HepG2 (cell line): ENCODE data around the gene POLE. TPM values are rescaled to one million over a fixed set of nuclear protein-coding genes. Genes with fewer than 3 reads are reported as not detected.

Source experiments
- ATAC-seq: fragments of 200-7000 bp; cut with Tn5 transposase; 3 replicates; pipeline ENCODE4 v1.9.1; 2020; ENCODE audit warnings: mild to moderate bottlenecking, moderate library complexity
- BruUV-seq: library from RNA; stranded (reverse); fragments of 400-500 nt; replicated peaks from 2 replicates; lab custom pipeline; 2021; lab: Mats Ljungman, UMichigan
- CTCF ChIA-PET: fragments of 300-600 bp; formaldehyde crosslinking; extraction: SDS; loops from one replicate; lab custom pipeline; 2021; ENCODE audit warnings: low total read pairs, inconsistent platforms, low intra/inter-chr PET ratio; lab: Yijun Ruan, JAX
- POLR2A ChIA-PET: fragments of 350-600 bp; sonication (Branson Sonifier 250); formaldehyde crosslinking; loops from one replicate; lab custom pipeline; 2020; ENCODE audit warnings: antibody characterized with exemption, inconsistent platforms; lab: Yijun Ruan, JAX
- DNase-seq: peaks from one replicate; pipeline ENCODE4 v3.0.0-alpha.2; 2015; ENCODE audit warnings: low spot score
- FAIRE-seq: peaks from 3 replicates; lab custom pipeline; 2011; peaks lifted over from hg19 to GRCh38; lab: Jason Lieb, UNC
- H2AFZ ChIP-seq: one replicate; pipeline ENCODE4 v1.6.1; 2011; ENCODE audit warnings: low read length, inconsistent platforms
- H3K27ac ChIP-seq: fragments of 300-600 bp; 3 replicates; pipeline ENCODE4 v1.8.0; 2011; ENCODE audit warnings: mixed run types, mild to moderate bottlenecking, mixed read lengths, low read length, inconsistent platforms; ENCODE audit not compliant: insufficient read depth; ENCODE audit errors: extremely low read length
- H3K27me3 ChIP-seq, 2 experiments: fragments of 200-600 bp in 1 of 2; 2 replicates in 1 of 2; 3 replicates in 1 of 2; pipeline versions ENCODE4 v1.6.0 to v1.8.0; 2011; ENCODE audit warnings: low read length in 2 of 2, mild to moderate bottlenecking in 2 of 2, moderate library complexity in 2 of 2, inconsistent platforms in 1 of 2; ENCODE audit not compliant: insufficient read depth in 2 of 2, control insufficient read depth in 1 of 2
- H3K36me3 ChIP-seq, 2 experiments: fragments of 200-600 bp in 1 of 2; replicated peaks in 1 of 2; 2 replicates in 1 of 2; 3 replicates in 1 of 2; pipeline versions ENCODE4 v1.5.1 to v1.8.0; 2011; ENCODE audit warnings: low read length in 2 of 2, inconsistent platforms in 1 of 2; ENCODE audit not compliant: insufficient read depth in 2 of 2, control insufficient read depth in 1 of 2
- H3K4me1 ChIP-seq: 2 replicates; pipeline ENCODE4 v1.5.1; 2012; ENCODE audit warnings: low read length, inconsistent platforms; ENCODE audit not compliant: insufficient read depth
- H3K4me2 ChIP-seq: 2 replicates; pipeline ENCODE4 v1.6.0; 2011; ENCODE audit warnings: low read depth, low read length, inconsistent platforms
- H3K4me3 ChIP-seq, 3 experiments: fragments of 200-600 bp in 1 of 3; sonication (generic), shearing (Covaris generic) in 1 of 3; replicated peaks in 1 of 3; 2 replicates each; pipeline ENCODE4 v1.5.1; 2011 to 2016; ENCODE audit warnings: low read length in 3 of 3, inconsistent platforms in 2 of 3, low read depth in 2 of 3, mild to moderate bottlenecking in 2 of 3, control low read depth in 1 of 3, mixed read lengths in 1 of 3; ENCODE audit not compliant: insufficient read depth in 1 of 3
- H3K79me2 ChIP-seq: one replicate; pipeline ENCODE4 v1.6.1; 2011; ENCODE audit warnings: low read length, inconsistent platforms; ENCODE audit not compliant: insufficient read depth
- H3K9ac ChIP-seq: 2 replicates; pipeline ENCODE4 v1.6.0; 2011; ENCODE audit warnings: mild to moderate bottlenecking, low read depth, low read length, inconsistent platforms; ENCODE audit not compliant: insufficient read depth
- H3K9me3 ChIP-seq: 2 replicates; pipeline ENCODE4 v1.5.1; 2012; ENCODE audit warnings: mild to moderate bottlenecking, low read length
- H4K20me1 ChIP-seq: 2 replicates; pipeline ENCODE4 v1.6.0; 2011; ENCODE audit warnings: inconsistent platforms, mild to moderate bottlenecking, low read length, moderate library complexity; ENCODE audit not compliant: insufficient read depth
- CCAR2 ChIP-seq: fragments of 200-400 bp; formaldehyde crosslinking; optimal IDR thresholded peaks from 2 replicates; pipeline ENCODE3; 2018; ENCODE audit warnings: low read depth, mild to moderate bottlenecking, low read length, moderate library complexity
- PITX1 ChIP-seq: sonication (generic); formaldehyde crosslinking; IDR thresholded peaks from 2 replicates; pipeline ENCODE4 v1.5.1; 2020; ENCODE audit warnings: mild to moderate bottlenecking, missing genetic modification reagents
- U2AF1 ChIP-seq: fragments of 200-400 bp; formaldehyde crosslinking; optimal IDR thresholded peaks from 2 replicates; pipeline ENCODE3; 2017; ENCODE audit warnings: mild to moderate bottlenecking, low read depth, low read length
- ZKSCAN1 ChIP-seq: fragments of 150-350 bp; IDR thresholded peaks from 2 replicates; pipeline ENCODE4 v1.6.1; 2014; ENCODE audit warnings: low read length
- ZMYM3 ChIP-seq: sonication (generic); formaldehyde crosslinking; IDR thresholded peaks from 2 replicates; pipeline ENCODE4 v1.5.1; 2020; ENCODE audit warnings: mild to moderate bottlenecking, missing genetic modification reagents
- ZNF678 ChIP-seq: sonication (generic); formaldehyde crosslinking; IDR thresholded peaks from 2 replicates; pipeline ENCODE4 v1.4.0; 2020; ENCODE audit warnings: mild to moderate bottlenecking, missing genetic modification reagents
- ZNF737 ChIP-seq: sonication (generic); formaldehyde crosslinking; IDR thresholded peaks from 2 replicates; pipeline ENCODE4 v1.5.0; 2020; ENCODE audit warnings: missing genetic modification reagents, mild to moderate bottlenecking, borderline replicate concordance
- ZNF790 ChIP-seq: sonication (generic); formaldehyde crosslinking; IDR thresholded peaks from 2 replicates; pipeline ENCODE4 v1.8.0; 2022; ENCODE audit warnings: missing genetic modification reagents, mild to moderate bottlenecking, borderline replicate concordance
- WGBS: methylation state at CpG from one replicate; pipeline ENCODE4 v1.1.6; 2017; ENCODE audit warnings: low lambda C conversion rate; 5-methylcytosine and 5-hydroxymethylcytosine counted together
- in situ Hi-C: cut with HindIII; loops from 2 replicates; pipeline ENCODE4 v1.10.0; 2017; ENCODE audit warnings: low pct_unique_long_range_greater_than_20kb; ENCODE audit not compliant: extremely low pct_ligation_motif_present
- intact Hi-C: fragments of 100-400 bp; cut with micrococcal nuclease; formaldehyde crosslinking; loops from one replicate; pipeline ENCODE4 v1.10.0; 2022; ENCODE audit not compliant: unreplicated experiment
- polyA plus RNA-seq, 8 experiments: library from polyadenylated mRNA; depleted of rRNA in 3 of 8; stranded (reverse) in 7 of 8; unstranded in 1 of 8; fragments of >200 nt; fragmentation: Illumina TruSeq in 4 of 8; extraction: Trizol in 4 of 8; gene quantifications; 2 replicates each; pipeline versions ENCODE4 v1.2.1 to v1.2.3, GENCODE V29; 2011 to 2016; ENCODE audit warnings: low read depth in 4 of 8, missing spikeins in 1 of 8, mixed read lengths in 1 of 8; ENCODE audit not compliant: insufficient read depth in 1 of 8
- total RNA-seq, 5 experiments: library from RNA; depleted of rRNA; stranded (reverse); fragments of >200 nt; fragmentation: Illumina TruSeq; extraction: Trizol; gene quantifications; 2 replicates each; pipeline ENCODE4 v1.2.3, GENCODE V29; 2016; ENCODE audit warnings: low read depth in 1 of 5
- TF ChIP-seq, protein P1 (sequence below): sonication (generic); formaldehyde crosslinking; IDR thresholded peaks from 2 replicates; pipeline ENCODE4 v1.5.0; 2020; ENCODE audit warnings: missing genetic modification reagents, mild to moderate bottlenecking, borderline replicate concordance
- TF ChIP-seq, protein P2 (sequence below): IDR thresholded peaks from 2 replicates; pipeline ENCODE4 v1.6.1; 2016; ENCODE audit warnings: missing compliant biosample characterization, missing genetic modification reagents, borderline replicate concordance
- TF ChIP-seq, protein P3 (sequence below): sonication (generic); formaldehyde crosslinking; IDR thresholded peaks from 2 replicates; pipeline ENCODE4 v1.8.0; 2022; ENCODE audit warnings: mild to moderate bottlenecking, missing genetic modification reagents

POLE gene
- total and polyA plus RNA-seq, 2 of the 13 experiments (the other 11 are each of a cell fraction or from before 2014, with no cell fraction given), result 25.3 to 52.2 TPM

DNA sequence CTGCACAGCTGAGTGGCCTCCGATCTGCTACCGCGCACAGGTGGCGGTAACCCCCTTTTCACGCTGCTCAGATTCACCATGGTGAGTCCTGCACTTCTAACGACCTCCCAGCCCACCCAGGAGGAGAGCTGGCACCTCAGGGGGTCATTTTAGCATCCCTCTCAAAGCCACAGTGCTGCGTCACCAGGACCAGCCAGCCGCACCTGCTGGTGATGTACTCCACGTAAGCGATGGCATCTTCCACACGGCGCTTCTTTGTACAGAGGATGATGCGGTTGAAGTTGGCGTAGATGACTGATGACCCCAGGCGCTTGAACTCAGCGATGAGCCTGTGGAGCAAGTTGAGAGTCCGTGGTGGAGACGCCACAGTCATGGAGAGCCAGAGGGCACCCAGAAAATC is 49.3 kb downstream of the POLE start:
- H3K4me3 ChIP-seq, result no peak overlapping the region
- POLR2A ChIA-PET, result no interaction called here
- 95% methylated on average over 14 of the region's 18 CpGs for WGBS
- no peak overlapping the region for H2AFZ ChIP-seq
- no peaks in the 10 kb centered on the region for H3K79me2 ChIP-seq
- CTCF ChIA-PET, result no interaction called here
- no peak overlapping the region for H3K9ac ChIP-seq
- no peaks in the 10 kb centered on the region for H3K4me1 ChIP-seq
- in situ Hi-C loops, result no loop called here
- peaks cover 41 to 81% of the 10 kb centered on the region in 2 experiments; a peak in 4 of 5 replicates for H3K36me3 ChIP-seq
- no peaks in the 10 kb centered on the region; the same call in 1 of the 2 replicates for H4K20me1 ChIP-seq
- H3K4me2 ChIP-seq, result no peak overlapping the region
- no TSS peak for BruUV-seq
- H3K9me3 ChIP-seq, result no peaks in the 10 kb centered on the region
- DNase-seq (no peak), ATAC-seq (no peak), FAIRE-seq (no peak)
- intact Hi-C loops, result no loop called here
- H3K27me3 ChIP-seq, result no peaks in the 10 kb centered on the region
- TF ChIP-seq ZNF737 (CRISPR knock-in tag), result no peak
- TF ChIP-seq ZNF678 (CRISPR knock-in tag), result no peak
- TF ChIP-seq, protein P1, sequence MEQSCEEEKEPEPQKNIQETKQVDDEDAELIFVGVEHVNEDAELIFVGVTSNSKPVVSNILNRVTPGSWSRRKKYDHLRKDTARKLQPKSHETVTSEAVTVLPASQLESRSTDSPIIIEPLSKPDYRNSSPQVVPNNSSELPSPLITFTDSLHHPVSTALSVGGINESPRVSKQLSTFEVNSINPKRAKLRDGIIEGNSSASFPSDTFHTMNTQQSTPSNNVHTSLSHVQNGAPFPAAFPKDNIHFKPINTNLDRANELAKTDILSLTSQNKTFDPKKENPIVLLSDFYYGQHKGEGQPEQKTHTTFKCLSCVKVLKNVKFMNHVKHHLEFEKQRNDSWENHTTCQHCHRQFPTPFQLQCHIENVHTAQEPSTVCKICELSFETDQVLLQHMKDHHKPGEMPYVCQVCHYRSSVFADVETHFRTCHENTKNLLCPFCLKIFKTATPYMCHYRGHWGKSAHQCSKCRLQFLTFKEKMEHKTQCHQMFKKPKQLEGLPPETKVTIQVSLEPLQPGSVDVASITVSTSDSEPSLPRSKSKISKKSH (CRISPR knock-in tag), result no peak
- TF ChIP-seq PITX1 (CRISPR knock-in tag), result no peak
- TF ChIP-seq CCAR2, result no peak
- no peak for TF ChIP-seq ZNF790 (CRISPR knock-in tag)
- TF ChIP-seq, protein P2, sequence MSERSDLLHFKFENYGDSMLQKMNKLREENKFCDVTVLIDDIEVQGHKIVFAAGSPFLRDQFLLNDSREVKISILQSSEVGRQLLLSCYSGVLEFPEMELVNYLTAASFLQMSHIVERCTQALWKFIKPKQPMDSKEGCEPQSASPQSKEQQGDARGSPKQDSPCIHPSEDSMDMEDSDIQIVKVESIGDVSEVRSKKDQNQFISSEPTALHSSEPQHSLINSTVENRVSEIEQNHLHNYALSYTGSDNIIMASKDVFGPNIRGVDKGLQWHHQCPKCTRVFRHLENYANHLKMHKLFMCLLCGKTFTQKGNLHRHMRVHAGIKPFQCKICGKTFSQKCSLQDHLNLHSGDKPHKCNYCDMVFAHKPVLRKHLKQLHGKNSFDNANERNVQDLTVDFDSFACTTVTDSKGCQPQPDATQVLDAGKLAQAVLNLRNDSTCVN (CRISPR knock-in tag), result no peak
- no peak for TF ChIP-seq ZKSCAN1
- TF ChIP-seq, protein P3, sequence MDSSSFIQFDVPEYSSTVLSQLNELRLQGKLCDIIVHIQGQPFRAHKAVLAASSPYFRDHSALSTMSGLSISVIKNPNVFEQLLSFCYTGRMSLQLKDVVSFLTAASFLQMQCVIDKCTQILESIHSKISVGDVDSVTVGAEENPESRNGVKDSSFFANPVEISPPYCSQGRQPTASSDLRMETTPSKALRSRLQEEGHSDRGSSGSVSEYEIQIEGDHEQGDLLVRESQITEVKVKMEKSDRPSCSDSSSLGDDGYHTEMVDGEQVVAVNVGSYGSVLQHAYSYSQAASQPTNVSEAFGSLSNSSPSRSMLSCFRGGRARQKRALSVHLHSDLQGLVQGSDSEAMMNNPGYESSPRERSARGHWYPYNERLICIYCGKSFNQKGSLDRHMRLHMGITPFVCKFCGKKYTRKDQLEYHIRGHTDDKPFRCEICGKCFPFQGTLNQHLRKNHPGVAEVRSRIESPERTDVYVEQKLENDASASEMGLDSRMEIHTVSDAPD, result no peak
- TF ChIP-seq ZMYM3, result no peak
- no peak for TF ChIP-seq U2AF1
- no peak overlapping the region for H3K27ac ChIP-seq
